ENCODE data around the gene UMAD1.
A peak's percentile ranks its signal among the peaks of the same experiment; 100 is the strongest.
"Not testable (repeated sequence)": the region's sequence is repeated elsewhere in the genome, so short reads cannot be mapped to it uniquely, and the experiment has no call there.

UMAD1 gene

DNA sequence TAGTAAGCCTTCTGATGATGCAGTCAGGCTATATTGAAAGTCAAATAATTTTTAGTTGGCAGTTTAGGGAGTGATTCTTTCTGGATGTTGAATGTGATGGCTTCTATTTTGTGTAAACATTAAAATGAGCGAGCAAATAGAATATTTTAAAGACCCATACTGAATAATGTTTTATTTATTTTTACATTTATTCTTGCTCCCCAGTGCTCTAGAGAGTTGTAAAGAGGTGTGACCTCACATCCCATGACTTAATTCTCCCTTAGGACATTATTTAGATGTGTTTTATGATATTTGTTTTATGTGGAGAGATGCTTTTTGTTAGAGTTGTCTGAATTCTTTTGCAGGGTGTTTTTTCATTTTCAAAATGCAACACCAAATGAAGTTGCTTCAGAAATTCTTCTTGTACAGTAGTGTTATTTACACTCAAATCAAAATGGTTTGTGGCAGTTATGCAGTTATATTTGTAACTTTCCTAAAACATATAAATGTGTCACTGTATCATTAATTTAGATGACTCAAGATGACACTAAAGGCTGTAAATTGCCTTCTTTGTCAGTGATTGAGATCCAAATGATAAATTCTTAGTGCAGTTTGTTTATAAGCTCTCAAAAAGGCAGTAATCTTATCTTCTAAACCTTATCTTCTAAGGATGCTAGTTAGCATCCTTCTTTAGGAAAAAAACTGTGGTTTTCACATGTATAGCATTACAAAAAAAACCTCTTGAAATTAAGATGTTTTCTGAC, 12.4 kb downstream of the UMAD1 start:
- DNase-seq (ENCODE audit: low spot score): no peak

DNA sequence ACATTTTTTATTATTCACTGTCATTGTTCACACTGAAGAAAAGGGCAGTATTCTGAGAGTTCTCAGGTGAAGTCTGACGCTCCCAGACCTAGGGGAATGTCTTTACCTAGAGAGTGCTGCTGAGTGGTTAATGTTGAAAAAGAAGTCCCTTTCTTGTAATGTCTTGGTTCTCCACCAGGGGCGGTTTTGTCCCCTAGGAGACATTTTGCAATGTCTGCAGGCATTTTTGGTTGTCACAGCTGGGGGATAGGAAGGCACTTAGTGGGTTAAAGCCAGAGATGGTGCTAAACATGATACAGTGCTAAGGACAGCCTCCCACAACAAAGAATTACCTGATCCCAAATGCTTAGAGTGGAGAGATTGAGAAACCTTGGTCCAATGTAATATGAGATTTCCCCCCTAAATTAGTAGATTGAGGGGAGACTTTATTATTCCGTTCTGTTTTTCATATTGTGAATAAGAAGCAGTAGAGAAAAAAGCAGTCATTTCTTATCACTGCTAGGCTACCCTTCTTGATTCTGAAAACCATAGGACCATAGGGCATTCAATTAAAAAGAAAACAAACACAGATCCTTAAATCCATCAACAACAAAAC, 13.1 kb downstream of the UMAD1 start:
- no peak for DNase-seq (ENCODE audit: low spot score)

DNA sequence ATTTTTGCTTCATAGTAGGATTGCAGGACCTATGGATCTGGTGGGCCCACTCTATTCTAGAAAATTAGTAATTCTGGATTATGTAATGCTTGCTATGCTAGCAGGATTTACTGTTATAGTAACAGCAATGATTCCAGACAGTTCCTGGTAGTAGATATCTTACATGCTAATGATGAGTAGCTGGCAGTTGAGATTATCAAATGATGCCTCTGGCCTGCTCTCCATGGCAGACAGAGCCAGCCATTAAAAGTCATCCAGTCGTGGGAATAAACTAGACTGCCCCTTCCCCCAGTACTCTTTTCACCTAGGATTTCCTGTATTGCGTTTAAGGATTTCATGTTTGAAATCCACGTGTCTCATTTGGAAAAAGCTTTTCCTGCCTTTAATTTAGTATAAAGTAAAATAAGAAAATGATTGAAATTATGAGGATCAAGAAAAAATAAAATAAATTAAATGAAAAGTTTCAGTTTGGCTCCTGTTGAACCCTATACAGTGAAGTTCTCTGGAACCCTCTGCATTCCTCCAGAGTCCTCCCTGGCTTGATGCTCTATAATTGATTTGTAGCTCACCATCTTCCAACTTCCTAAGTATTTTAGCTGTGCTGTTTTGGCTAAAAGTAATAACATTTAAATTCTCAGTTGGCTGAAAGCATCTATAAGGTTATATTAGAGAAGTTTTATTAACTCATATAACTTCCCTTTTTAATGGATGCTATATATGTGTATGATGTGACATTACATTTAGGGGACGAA, 14.6 kb downstream of the UMAD1 start:
- no peak for DNase-seq (ENCODE audit: low spot score)

DNA sequence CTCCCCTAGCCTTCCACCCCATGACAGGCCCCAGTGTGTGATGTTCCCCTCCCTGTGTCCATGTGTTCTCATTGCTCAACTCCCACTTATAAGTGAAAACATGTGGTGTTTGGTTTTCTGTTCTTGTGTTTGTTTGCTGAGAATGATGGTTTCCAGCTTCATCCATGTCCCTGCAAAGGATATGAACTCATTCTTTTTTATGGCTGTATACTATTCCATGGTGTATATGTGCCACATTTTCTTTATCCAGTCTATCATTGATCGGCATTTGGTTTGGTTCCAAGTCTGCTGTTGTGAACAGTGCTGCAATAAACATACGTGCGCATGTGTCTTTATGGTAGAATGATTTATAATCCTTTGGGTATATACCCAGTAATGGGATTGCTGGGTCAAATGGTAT, 15.9 kb downstream of the UMAD1 start:
- not testable (repeated sequence) for DNase-seq (ENCODE audit: low spot score)

DNA sequence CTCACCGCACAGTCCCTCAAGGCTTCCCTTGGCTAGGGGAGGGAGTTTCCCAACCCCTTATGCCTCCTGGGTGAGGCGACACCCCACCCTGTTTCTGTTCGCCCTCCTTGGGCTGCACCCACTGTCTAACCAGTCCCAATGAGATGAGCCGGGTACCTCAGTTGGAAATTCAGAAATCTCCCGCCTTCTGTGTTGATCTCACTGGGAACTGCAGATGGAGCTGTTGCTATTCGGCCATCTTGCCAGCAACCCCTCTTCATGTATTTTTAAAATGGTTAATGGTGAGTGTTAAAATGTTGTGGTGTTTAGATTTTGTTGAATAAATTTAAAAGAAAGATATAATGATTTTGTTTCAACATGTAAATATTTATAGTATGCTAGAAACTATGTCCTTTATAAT, 22.0 kb downstream of the UMAD1 start:
- no peak for DNase-seq (ENCODE audit: low spot score)

DNA sequence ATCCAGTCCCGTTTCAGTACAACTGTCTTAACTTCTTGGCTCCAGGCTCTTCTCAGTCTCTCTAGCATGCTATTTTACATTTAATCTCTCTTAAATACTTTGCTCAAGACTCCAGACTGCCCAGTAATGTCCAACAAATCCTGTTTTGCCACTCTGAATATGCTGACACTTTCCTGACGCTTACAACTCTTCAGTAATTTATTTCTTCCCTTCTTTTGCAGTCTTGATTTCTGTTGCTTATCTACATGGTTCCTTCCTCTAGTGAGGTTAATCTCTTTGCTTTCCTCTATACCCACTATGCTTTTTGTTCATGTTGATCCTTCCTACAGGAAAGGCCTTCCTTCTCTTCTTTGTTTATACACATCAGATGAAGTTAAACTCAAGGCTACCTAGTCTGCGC, 23.7 kb downstream of the UMAD1 start:
- no peak for DNase-seq (ENCODE audit: low spot score)

DNA sequence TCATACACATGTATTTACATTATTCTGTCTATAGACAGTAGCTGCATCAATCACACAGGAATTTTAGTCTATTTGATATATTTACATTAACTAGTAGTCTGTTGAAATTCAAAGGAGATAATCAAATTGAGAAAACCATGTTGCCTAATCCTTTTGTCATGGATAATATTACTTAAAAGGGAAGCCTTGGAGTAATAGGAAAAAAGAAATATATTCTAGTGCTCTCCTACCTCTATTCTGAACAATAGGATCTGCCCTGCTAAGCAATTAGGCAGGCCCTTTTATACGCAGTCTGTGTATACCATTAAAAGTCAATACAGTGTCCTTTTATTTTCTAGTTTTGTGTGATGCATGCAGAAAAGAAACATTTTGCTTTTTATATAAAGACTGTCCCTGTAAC, 24.5 kb downstream of the UMAD1 start:
- DNase-seq (ENCODE audit: low spot score): no peak

DNA sequence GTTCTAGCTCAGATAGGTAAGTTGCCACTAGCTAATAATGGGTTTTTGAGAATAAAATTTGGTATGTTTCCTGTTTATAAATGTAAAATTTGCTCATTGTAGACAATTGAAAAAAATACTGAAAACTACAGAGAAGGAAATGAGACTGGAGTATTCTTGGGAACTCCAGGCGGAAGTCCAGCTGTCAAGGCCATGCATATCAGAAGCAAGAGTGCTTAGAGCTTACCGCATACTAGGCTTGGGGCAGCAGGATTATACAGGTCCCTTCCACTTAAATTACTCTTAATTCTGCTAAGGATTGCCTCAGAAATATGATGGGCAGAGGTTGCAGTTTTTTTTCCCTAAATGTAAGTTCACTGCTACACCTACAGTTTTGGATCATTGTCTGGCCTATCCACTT, 26.6 kb downstream of the UMAD1 start:
- no peak for DNase-seq (ENCODE audit: low spot score)

DNA sequence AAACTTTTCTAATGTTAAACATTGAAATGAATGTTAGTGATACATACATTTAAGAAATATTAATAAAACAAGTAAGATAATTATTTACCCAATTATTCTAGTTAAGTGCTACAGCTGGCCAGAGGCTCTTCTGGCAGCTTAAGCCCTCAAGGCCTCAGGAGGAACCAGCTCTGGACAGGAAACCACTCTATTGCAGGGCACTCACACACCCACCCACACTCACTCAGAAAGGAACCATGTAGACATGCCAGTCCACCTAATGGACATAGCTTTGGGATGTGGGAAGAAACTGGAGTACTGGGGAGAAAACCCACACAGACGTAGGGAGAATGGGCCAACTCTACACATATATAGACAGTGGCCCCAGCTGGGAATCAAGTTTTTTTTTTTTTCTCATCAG, 28.2 kb downstream of the UMAD1 start:
- DNase-seq (ENCODE audit: low spot score): no peak

DNA sequence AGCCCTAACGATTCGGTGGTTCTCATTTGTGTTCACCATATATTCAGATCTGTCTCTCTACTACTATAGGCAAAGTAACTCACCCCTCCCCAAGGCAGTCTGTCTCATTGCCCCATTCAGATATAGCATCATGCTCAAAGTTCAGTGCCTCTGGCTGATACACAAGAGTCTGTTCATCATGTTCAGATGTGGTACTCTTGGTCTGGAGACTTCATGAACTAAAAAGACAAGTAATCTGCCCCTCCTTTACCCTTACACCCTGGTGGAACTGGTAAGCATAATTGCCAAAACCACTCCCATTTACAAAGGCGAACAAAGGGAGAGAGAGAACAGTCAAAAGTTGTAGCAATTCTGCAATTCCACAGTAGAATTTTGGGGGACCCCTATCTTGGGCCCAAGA, 29.9 kb downstream of the UMAD1 start:
- DNase-seq (ENCODE audit: low spot score): no peak

DNA sequence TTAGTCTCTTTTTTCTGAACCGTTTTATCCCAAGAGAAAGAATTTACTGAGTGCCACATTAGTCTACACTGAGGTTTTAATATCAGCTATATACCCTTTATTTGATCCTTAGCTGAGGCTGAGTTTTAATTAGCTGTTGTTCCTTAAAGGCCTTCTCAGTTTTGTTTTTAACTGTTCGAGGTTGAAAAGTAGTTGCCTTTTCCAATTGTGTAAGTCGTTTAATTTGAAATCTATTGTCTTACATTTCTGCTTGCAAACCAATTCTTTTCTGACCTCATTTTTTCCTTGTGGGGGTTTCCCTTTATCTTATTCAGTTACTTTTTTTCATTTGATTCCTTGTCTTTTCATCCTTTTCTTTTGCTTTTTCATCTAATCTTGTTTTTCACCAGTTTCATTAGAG, 30.8 kb downstream of the UMAD1 start:
- DNase-seq (ENCODE audit: low spot score): no peak

DNA sequence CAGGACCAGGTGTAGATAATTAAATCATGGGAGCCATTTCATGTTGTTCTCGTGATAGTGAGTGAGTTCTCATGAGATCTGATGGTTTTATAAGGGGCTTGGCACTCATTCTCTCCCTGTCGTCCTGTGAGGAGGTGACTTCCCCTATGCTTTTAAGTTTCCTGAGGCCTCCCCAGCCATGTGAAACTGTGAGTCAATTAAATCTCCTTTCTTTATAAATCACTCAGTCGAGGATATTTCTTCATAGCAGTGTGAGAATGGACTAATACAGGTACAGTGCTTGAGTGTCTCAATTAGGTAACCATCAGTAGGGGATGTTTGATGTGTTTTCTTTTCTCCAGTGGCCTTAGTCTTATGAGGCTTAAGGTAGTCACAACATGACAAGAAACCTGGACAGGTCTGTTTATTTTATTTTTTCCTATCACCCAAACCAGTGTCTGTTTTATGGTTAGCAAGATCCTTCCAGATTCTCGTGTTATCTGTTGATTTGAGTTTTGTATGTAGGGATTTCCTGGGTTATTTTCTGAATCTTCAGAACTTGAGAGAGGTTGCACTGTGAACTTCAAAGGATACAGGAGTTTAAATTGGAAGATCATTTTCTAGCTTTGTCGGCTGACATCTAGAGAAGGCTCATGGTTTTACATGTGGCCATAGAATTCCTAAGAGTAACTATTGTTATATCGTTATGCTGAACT, 32.1 kb downstream of the UMAD1 start:
- DNase-seq (ENCODE audit: low spot score): no peak

DNA sequence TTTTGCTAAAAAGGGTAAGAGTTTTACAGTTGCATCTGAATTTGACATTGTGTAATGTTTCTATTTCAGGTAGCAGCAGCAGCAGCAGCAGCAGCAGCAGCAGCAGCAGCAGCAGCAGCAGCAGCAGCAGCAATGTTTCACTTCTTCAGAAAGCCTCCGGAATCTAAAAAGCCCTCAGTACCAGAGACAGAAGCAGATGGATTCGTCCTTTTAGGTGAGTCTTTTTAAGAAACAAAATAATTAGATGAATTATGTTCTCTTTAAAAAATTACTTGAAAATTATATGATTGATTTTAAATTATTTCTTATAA, 32.6 kb downstream of the UMAD1 start:
- DNase-seq (ENCODE audit: low spot score): no peak

DNA sequence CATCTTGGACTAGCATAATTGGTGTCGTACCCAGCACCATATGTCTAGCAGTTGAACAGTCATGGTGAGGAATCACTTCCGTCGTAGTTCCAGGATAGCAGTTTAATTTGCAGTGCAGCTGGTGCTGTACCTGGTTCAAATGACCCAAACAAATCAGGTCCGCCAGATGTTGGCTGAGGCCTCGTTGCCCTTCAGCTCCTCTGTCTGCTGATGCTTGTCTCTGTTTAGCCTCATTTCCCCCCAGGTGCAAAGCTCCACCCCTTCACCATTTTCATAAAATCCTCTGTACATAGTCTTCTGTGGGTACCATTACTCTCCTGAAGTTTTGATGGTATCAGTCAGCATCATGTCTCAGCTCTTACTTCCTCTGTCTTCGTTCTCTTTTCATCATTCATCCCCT, 35.1 kb downstream of the UMAD1 start:
- DNase-seq (ENCODE audit: low spot score): no peak

DNA sequence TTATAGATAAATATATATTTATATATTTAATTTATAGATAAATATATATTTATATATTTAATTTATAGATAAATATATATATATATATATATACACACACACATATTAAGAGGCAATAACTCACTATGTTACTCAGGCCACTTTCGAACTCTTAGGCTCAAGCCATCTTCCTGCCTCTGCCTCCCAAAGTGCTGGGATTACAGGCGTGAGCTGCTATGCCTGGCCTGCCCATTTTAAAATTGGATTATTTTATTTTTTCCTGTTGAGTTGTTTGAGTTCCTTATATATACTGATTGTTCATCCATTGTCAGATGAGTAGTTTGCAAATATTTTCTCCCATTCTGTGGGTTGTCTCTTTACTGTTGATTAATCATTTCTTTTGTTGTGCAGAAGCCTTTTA, 39.1 kb downstream of the UMAD1 start:
- DNase-seq (ENCODE audit: low spot score): not testable (repeated sequence)

DNA sequence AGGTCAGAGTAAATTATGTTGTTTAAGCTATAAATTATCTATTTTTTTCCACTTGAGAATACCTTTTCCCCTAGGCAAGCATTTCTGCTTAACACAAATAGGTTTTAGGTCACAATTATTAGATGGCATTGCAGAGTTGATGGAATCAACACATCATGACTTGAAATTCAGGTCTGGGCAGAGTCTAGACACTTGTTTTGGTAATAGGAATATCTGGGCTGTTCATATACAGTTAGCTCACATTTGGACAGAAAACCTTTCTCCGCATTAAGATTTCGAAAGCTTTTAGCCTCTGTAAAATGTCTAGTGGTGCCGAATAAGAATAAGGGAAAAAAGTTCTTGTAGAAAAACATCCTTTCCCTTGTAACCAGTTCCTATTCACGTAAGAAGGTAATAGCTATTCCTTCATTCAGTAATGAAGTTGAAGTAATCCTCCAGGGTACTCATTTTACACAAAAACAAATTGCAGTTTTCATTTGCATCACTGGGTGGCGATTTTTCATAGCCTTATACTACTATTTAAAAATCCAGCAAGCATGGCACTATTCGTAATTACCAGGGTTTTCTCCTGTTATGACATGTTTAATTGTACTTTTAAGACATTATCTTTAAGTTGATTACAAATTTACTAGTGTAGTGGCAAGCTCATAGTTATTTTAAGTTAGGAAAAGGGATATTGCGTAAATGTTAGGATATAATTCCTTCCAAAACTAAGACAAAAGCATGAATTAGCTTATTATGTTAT, 40.8 kb downstream of the UMAD1 start:
- peak; percentile 14 for DNase-seq (ENCODE audit: low spot score)

DNA sequence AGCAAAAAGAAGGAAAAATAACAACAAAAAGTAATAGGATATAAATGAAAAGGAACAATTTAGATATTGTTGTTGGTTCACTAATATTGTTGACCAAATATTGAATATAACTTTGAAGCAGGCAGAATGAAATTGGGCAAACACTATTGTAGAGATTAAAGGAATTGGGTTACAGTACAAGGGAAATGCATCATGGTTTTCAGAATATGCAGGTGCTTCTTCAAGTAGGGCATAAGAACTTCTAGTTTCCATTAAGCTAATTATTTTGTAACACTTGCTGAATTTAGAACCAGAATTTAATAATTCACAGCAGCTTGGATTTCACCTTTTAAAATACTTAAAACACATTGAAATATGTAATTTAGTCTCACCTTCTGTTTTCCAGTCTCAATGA, 41.4 kb downstream of the UMAD1 start:
- DNase-seq (ENCODE audit: low spot score): no peak

DNA sequence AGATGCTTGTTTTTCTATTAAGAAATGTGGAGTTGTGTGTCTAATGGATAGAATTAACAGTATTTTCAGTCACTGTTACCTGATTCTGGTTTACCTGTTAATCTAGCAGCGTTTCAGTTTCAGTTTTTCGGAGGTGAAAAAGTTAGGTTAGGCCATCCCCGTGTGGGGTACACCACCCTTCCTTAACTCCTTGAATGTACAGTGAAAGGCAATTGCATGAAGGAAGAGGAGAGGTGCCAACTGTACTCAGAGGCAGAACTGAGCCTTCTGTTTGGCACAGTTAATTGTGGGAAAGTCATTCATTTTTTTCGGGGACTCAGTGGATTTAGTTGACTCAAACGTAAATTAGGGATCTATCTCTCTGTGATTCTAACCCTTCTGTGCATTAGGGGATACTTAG, 42.3 kb downstream of the UMAD1 start:
- no peak for DNase-seq (ENCODE audit: low spot score)

DNA sequence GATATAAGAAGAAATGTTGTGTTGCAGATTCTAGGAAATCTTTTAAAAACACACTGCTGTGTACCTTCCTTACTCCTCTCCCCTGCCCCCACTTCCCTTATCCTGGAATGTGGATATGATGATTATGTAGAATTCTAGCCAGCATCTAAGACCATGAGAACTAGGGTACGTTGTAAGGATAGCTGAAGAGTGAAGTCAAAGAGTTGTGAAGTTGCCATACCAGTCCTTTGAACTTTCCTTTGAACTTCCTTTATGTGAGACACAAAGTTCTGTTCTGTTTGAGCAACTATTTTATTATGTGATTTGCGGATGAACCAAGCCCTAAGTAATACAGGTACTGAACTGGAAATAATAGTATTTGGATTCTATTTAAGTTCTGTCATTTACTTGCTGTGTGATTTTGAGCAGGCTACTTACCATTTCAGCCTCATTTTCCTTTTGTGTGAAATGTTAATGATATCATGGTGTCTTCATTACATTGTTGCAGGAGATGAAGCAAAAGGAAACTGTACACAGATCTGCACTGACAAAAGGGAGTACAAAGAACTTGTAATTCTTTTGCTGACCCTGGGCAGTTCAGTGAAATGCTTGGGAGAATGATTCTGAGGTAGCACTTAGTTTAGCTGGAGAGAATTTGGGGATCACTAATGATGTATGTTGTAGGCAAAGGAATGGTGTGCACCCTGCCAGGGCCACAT, 46.4 kb downstream of the UMAD1 start:
- no peak for DNase-seq (ENCODE audit: low spot score)

DNA sequence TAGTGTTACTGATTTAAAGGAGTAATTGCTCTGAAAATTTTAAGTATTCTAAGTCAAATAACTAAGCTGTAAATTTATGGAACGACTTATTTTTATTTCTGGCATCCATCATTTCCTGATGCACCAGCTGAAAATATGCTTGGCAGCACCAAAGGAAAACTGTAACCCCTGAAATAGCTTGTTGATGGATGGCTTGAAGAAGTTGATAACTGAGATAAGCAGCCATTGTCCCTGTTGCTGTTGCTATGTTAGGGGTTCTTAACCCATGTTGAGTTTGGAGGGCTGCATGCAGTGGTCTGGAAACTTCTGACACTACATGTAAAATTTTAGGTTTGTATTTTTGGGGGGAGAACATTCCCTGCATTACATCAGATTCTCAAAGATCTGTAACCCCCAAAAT, 47.2 kb downstream of the UMAD1 start:
- DNase-seq (ENCODE audit: low spot score): no peak

DNA sequence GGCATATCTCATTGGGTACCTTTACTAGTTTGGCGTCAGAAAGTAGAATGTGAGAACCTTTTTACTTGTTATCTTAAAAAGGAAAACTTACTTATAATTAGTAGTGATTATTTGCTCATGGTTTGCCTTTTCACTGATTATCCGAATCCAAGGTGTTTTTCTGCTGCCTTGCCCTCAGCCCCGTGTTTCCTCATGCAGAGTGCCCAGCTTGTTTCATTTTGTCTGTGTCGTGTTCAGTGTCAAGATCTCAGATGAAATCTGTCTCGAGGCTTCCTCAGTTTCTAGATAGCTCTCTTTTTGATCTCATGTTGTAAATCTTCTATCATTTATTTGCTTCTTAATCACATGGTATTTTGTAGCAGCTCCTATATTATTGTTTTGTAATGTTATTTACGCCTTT, 47.8 kb downstream of the UMAD1 start:
- no peak for DNase-seq (ENCODE audit: low spot score)

DNA sequence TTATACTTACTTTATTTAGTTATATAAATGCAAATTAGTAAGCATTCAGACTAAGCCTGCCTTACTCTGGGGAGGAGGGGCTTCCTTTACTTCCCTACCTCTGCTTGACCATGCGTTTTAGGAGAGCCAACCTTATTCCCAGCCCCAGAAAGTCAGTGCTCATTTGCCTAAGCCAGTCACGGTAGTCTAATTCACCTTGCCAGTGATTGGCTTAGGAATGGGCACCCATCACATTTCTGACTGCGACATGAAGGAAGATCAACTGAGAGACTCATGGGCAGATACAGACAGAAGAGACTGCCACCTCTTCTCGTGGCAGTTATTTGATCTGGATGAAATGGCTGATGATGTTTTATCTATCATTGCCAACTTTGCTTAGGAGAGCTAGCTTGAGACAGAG, 48.4 kb downstream of the UMAD1 start:
- no peak for DNase-seq (ENCODE audit: low spot score)

All from AG08396 (cell line).